Right lobe of liver (tissue), 4 donors: ENCODE results near the gene CCDC190.

ENCODE experiments used
- POLR2A ChIP-seq: fragments of 450-650 bp; IDR thresholded peaks from one replicate; pipeline ENCODE4 v1.6.1; 2017; ENCODE audit warnings: antibody characterized with exemption, mild to moderate bottlenecking
- TF ChIP-seq, protein P1 (sequence below), 4 donors: fragments of 200-600 bp in 3 of 4; fragments of 450-650 bp in 1 of 4; IDR thresholded peaks; one replicate each; pipeline versions ENCODE4 v1.5.1 to v1.8.0; 2016 to 2022; ENCODE audit warnings: antibody characterized with exemption in 4 of 4, mild to moderate bottlenecking in 2 of 4
- donor health status: DM: no; HTN: no; CAD: no.
- donor health status: DM: no; HTN: no; CAD: no.
- donor health status: DM: no; HTN: yes; CAD: no.

DNA sequence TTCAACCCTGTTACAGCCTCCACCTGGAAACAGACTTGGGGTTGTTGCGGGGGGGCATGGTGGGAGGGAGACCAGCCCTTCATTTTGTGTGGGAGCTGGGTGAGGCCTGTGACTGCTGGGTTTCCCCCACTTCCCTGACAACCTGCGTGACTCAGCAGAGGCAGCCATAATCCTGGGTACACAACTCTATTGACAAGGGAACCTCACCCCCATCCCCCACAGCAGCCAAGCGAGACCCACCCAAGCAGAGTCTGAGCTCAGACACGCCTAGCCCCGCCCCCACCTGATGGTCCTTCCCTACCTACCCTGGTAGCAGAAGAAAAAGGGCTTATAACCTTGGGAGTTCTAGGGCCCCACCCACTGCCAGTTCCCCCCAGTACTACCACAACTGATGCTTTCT, 8.0 kb upstream of the CCDC190 start:
- TF ChIP-seq POLR2A, result no peak
- TF ChIP-seq, protein P1, sequence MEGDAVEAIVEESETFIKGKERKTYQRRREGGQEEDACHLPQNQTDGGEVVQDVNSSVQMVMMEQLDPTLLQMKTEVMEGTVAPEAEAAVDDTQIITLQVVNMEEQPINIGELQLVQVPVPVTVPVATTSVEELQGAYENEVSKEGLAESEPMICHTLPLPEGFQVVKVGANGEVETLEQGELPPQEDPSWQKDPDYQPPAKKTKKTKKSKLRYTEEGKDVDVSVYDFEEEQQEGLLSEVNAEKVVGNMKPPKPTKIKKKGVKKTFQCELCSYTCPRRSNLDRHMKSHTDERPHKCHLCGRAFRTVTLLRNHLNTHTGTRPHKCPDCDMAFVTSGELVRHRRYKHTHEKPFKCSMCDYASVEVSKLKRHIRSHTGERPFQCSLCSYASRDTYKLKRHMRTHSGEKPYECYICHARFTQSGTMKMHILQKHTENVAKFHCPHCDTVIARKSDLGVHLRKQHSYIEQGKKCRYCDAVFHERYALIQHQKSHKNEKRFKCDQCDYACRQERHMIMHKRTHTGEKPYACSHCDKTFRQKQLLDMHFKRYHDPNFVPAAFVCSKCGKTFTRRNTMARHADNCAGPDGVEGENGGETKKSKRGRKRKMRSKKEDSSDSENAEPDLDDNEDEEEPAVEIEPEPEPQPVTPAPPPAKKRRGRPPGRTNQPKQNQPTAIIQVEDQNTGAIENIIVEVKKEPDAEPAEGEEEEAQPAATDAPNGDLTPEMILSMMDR (IDR thresholded peaks at IDR 0.05), result no peak
